Endodermal cell (in vitro differentiated cells): Measurements from ENCODE around the gene BICD1. TPM values are rescaled to one million over a fixed set of nuclear protein-coding genes. Genes with fewer than 3 reads are reported as not detected.

Experiments
- DNase-seq: peaks from one replicate; pipeline ENCODE4 v3.0.0-alpha.2; 2017
- H3K27ac ChIP-seq: 2 replicates; pipeline ENCODE4 v1.5.1; 2013; ENCODE audit warnings: mild to moderate bottlenecking, low read depth, low read length, moderate library complexity
- H3K27me3 ChIP-seq: 2 replicates; pipeline ENCODE4 v1.6.1; 2013; ENCODE audit warnings: mild to moderate bottlenecking, low read length, moderate library complexity; ENCODE audit not compliant: insufficient read depth, control insufficient read depth, poor library complexity, severe bottlenecking
- H3K36me3 ChIP-seq: 2 replicates; pipeline ENCODE4 v1.7.0; 2013; ENCODE audit warnings: mild to moderate bottlenecking, low read length, moderate library complexity; ENCODE audit not compliant: control insufficient read depth, insufficient read depth
- H3K4me1 ChIP-seq: one replicate; pipeline ENCODE4 v1.7.0; 2013; ENCODE audit warnings: low read length; ENCODE audit not compliant: control insufficient read depth, insufficient read depth
- H3K4me3 ChIP-seq: 2 replicates; pipeline ENCODE4 v1.5.1; 2013; ENCODE audit warnings: mild to moderate bottlenecking, low read length, moderate library complexity
- H3K9ac ChIP-seq: 2 replicates; pipeline ENCODE4 v1.6.1; 2013; ENCODE audit warnings: mild to moderate bottlenecking, low read length, moderate library complexity; ENCODE audit not compliant: poor library complexity, severe bottlenecking; ENCODE audit errors: extremely low read depth
- H3K9me3 ChIP-seq: 2 replicates; pipeline ENCODE4 v1.6.1; 2013; ENCODE audit warnings: mild to moderate bottlenecking, low read length, moderate library complexity; ENCODE audit not compliant: control insufficient read depth
- H3K27ac Mint-ChIP-seq: 2 replicates; pipeline ENCODE4 v1.8.0; 2020; ENCODE audit warnings: mixed read lengths
- H3K27me3 Mint-ChIP-seq: 2 replicates; pipeline ENCODE4 v1.8.0; 2021; ENCODE audit warnings: mild to moderate bottlenecking, mixed read lengths; ENCODE audit not compliant: insufficient read depth
- H3K36me3 Mint-ChIP-seq: 2 replicates; pipeline ENCODE4 v1.8.0; 2020; ENCODE audit warnings: low read depth, mixed read lengths
- H3K4me1 Mint-ChIP-seq: 2 replicates; pipeline ENCODE4 v1.8.0; 2020; ENCODE audit warnings: mixed read lengths
- H3K4me3 Mint-ChIP-seq: 2 replicates; pipeline ENCODE4 v1.8.0; 2020; ENCODE audit warnings: mild to moderate bottlenecking, moderate library complexity, mixed read lengths
- H3K9me3 Mint-ChIP-seq: 2 replicates; pipeline ENCODE4 v1.8.0; 2020; ENCODE audit warnings: mild to moderate bottlenecking, mixed read lengths
- WGBS, 2 experiments: methylation state at CpG; one replicate each; pipeline versions ENCODE4 v1.1.5 to v1.1.7; 2013; ENCODE audit warnings: missing lambda C conversion rate in 2 of 2, mixed read lengths in 1 of 2; ENCODE audit not compliant: insufficient coverage in 1 of 2, insufficient read length in 1 of 2; 5-methylcytosine and 5-hydroxymethylcytosine counted together
- total RNA-seq, 2 donors: library from RNA; stranded (reverse); fragmentation: NEBNext Ultra II Directional in 1 of 2; extraction: Animal tissue kit (Norgen Biotek cat#: 25700) in 1 of 2; gene quantifications; 2 replicates in 1 of 2; 3 replicates in 1 of 2; pipeline ENCODE4 v1.2.1, GENCODE V29; 2021
- TF ChIP-seq, protein P1 (sequence below): fragments of 200-600 bp; sonication (generic); conservative IDR thresholded peaks from 2 replicates; pipeline ENCODE4 v1.5.0; 2021; ENCODE audit warnings: antibody characterized with exemption, mild to moderate bottlenecking

BICD1 gene
- total RNA-seq, 2 donors from 2014 or later: 56.0 to 101 TPM

DNA sequence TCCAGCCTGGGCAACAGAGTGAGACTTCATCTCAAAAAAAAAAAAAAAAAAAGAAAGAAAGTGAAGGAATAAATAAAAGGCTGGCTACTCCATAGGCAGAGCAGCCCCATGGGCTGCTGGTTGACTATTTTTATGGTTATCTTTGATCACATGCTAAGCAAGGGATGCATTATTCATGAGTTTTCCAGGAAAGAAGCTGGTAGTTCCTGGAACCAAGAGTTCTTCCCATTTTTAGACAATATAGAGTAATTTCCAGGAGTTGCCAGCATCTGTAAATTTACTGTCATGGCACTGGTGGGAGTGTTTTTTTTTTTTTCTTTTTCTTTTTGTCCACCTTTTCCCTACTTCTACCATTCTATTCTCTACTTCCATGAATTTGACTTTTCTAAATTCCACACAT lies 316.9 kb downstream of the BICD1 start:
- Histone ChIP-seq H3K27me3 (no peaks in the 10 kb centered on the region), H3K4me1 (peaks cover 15% of the 10 kb centered on the region), H3K9ac (no peak overlapping the region), H3K36me3 (peaks cover 31% of the 10 kb centered on the region), H3K9me3 (peaks cover 19% of the 10 kb centered on the region), H3K27ac (no peak overlapping the region), H3K4me3 (no peak overlapping the region)
- Mint-ChIP-seq H3K27ac (no peak overlapping the region), H3K4me1 (peaks cover 35% of the 10 kb centered on the region), H3K27me3 (no peaks in the 10 kb centered on the region), H3K36me3 (peaks cover 64% of the 10 kb centered on the region), H3K9me3 (peaks cover 54% of the 10 kb centered on the region), H3K4me3 (no peak overlapping the region)
- DNase-seq: no peak
- TF ChIP-seq, protein P1, sequence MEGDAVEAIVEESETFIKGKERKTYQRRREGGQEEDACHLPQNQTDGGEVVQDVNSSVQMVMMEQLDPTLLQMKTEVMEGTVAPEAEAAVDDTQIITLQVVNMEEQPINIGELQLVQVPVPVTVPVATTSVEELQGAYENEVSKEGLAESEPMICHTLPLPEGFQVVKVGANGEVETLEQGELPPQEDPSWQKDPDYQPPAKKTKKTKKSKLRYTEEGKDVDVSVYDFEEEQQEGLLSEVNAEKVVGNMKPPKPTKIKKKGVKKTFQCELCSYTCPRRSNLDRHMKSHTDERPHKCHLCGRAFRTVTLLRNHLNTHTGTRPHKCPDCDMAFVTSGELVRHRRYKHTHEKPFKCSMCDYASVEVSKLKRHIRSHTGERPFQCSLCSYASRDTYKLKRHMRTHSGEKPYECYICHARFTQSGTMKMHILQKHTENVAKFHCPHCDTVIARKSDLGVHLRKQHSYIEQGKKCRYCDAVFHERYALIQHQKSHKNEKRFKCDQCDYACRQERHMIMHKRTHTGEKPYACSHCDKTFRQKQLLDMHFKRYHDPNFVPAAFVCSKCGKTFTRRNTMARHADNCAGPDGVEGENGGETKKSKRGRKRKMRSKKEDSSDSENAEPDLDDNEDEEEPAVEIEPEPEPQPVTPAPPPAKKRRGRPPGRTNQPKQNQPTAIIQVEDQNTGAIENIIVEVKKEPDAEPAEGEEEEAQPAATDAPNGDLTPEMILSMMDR: no peak

DNA sequence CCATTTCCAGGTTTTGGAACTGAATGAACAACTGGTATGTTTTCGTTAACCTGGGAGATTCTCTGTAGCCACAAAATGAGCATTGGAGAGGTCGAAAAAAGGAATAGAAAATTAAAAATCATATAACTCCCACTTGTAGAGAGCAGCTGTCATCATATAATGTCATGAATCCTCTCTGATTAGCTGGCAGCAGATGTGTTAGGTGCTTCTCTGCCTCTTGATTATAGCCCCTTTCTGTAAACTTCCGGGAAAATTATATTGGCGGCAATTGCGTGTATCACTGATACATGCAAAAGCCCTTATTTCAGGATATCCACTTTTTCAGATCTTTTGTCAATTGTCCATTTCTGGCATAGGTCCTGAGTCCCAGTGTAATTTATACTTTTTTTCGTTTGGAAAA lies 324.4 kb downstream of the BICD1 start:
- H3K9me3 ChIP-seq: peaks cover 16% of the 10 kb centered on the region
- TF ChIP-seq, protein P1: no peak
- Mint-ChIP-seq H3K4me1 (peaks cover 15% of the 10 kb centered on the region), H3K9me3 (peaks cover 41% of the 10 kb centered on the region), H3K36me3 (peaks cover 55% of the 10 kb centered on the region), H3K4me3 (no peak overlapping the region), H3K27ac (no peak overlapping the region), H3K27me3 (no peaks in the 10 kb centered on the region)
- no peaks in the 10 kb centered on the region for H3K27me3 ChIP-seq
- H3K9ac ChIP-seq: no peak overlapping the region
- 87 to 93% methylated on average over 5 to 6 of the region's 6 CpGs for WGBS, 2 experiments
- DNase-seq: peak; percentile 8
- H3K4me1 ChIP-seq: no peaks in the 10 kb centered on the region
- peaks cover 23% of the 10 kb centered on the region for H3K36me3 ChIP-seq
- no peak overlapping the region for H3K27ac ChIP-seq
- no peak overlapping the region for H3K4me3 ChIP-seq

Other genes starting within 250 kb of the BICD1 start
- gene RESF1, start 147.4 kb upstream of the BICD1 start, total RNA-seq: 100 to 1,000 TPM; 152 to 201 TPM